Transverse colon (tissue), 4 donors: ENCODE results near the gene GNAQ.

Experiments used
- CTCF ChIP-seq, 5 experiments: fragments of 200-600 bp in 3 of 5; fragments of 450-650 bp in 2 of 5; sonication (generic) in 3 of 5; IDR thresholded peaks; 1 replicate in 2 of 5; 2 replicates in 3 of 5; pipeline ENCODE4 v1.5.1; 2016 to 2017; ENCODE audit warnings: antibody characterized with exemption in 5 of 5, inconsistent platforms in 3 of 5, mild to moderate bottlenecking in 2 of 5, moderate library complexity in 1 of 5
- POLR2A ChIP-seq: fragments of 450-650 bp; IDR thresholded peaks from one replicate; pipeline ENCODE4 v1.6.1; 2016; ENCODE audit warnings: antibody characterized with exemption, mild to moderate bottlenecking, moderate library complexity
- POLR2AphosphoS5 ChIP-seq, 3 donors: sonication (generic); formaldehyde crosslinking; IDR thresholded peaks; one replicate each; pipeline ENCODE4 v1.6.1; 2016; ENCODE audit warnings: antibody characterized with exemption in 3 of 3

- TF ChIP-seq CTCF (IDR thresholded peaks at IDR 0.05) (no peak), POLR2A (no peak), POLR2AphosphoS5 (IDR thresholded peaks at IDR 0.05) (no peak)
Measured at GRCh38 chr9:77667151-77667550, 364.5 kb downstream of the GNAQ start.
